IPS-NIHi7 (cell line): ENCODE data around the gene MCF2L.
"Not testable (repeated sequence)": the region's sequence is repeated elsewhere in the genome, so short reads cannot be mapped to it uniquely, and the experiment has no call there.

ENCODE experiments used
- DNase-seq: peaks from one replicate; pipeline ENCODE4 v3.0.0; 2012; ENCODE audit warnings: mixed read lengths; ENCODE audit errors: extremely low spot score

Gene MCF2L

GRCh38 chr13:113049981-113050380, 81.0 kb downstream of the MCF2L start:
- no peak for DNase-seq

- DNase-seq: peak; percentile 54
These were observed 81.9 kb downstream of the MCF2L start for GRCh38 chr13:113050734-113051431.

- no peak for DNase-seq
These were observed 82.6 kb downstream of the MCF2L start for GRCh38 chr13:113051641-113052040.

- no peak for DNase-seq
These were observed 83.2 kb downstream of the MCF2L start for GRCh38 chr13:113052206-113052605.

- no peak for DNase-seq
These were observed 84.0 kb downstream of the MCF2L start for GRCh38 chr13:113052971-113053370.

- no peak for DNase-seq
These were observed 84.4 kb downstream of the MCF2L start for GRCh38 chr13:113053376-113053775.

GRCh38 chr13:113053801-113054604, 85.0 kb downstream of the MCF2L start:
- DNase-seq: no peak

- DNase-seq: no peak
These were observed 88.1 kb downstream of the MCF2L start for GRCh38 chr13:113057084-113057483.

GRCh38 chr13:113057559-113057958, 88.5 kb downstream of the MCF2L start:
- not testable (repeated sequence) for DNase-seq

GRCh38 chr13:113058129-113058987, 89.3 kb downstream of the MCF2L start:
- DNase-seq: no peak

GRCh38 chr13:113058988-113059850, 90.2 kb downstream of the MCF2L start:
- no peak for DNase-seq

- peak; percentile 55 for DNase-seq
These were observed 90.9 kb downstream of the MCF2L start for GRCh38 chr13:113059891-113060290.

- no peak for DNase-seq
These were observed 91.7 kb downstream of the MCF2L start for GRCh38 chr13:113060557-113061270.

- DNase-seq: no peak
These were observed 92.2 kb downstream of the MCF2L start for GRCh38 chr13:113061271-113061625.

GRCh38 chr13:113061796-113062425, 92.9 kb downstream of the MCF2L start:
- DNase-seq: no peak

GRCh38 chr13:113062691-113063090, 93.7 kb downstream of the MCF2L start:
- no peak for DNase-seq

GRCh38 chr13:113063091-113063491, 94.1 kb downstream of the MCF2L start:
- DNase-seq: no peak

- no peak for DNase-seq
These were observed 95.1 kb downstream of the MCF2L start for GRCh38 chr13:113064000-113064533.

- DNase-seq: no peak
These were observed 95.8 kb downstream of the MCF2L start for GRCh38 chr13:113064534-113065405.
